Measurements from ENCODE around the gene NUCB1. TPM values are rescaled to one million over a fixed set of nuclear protein-coding genes. Genes with fewer than 3 reads are reported as not detected.
A peak's percentile ranks its signal among the peaks of the same experiment; 100 is the strongest.
"Not testable (repeated sequence)": the region's sequence is repeated elsewhere in the genome, so short reads cannot be mapped to it uniquely, and the experiment has no call there.

The NUCB1 gene
- total RNA-seq (2014; rRNA removed; shearing (Covaris generic)) = 199 and 224 TPM in 2 replicates

DNA sequence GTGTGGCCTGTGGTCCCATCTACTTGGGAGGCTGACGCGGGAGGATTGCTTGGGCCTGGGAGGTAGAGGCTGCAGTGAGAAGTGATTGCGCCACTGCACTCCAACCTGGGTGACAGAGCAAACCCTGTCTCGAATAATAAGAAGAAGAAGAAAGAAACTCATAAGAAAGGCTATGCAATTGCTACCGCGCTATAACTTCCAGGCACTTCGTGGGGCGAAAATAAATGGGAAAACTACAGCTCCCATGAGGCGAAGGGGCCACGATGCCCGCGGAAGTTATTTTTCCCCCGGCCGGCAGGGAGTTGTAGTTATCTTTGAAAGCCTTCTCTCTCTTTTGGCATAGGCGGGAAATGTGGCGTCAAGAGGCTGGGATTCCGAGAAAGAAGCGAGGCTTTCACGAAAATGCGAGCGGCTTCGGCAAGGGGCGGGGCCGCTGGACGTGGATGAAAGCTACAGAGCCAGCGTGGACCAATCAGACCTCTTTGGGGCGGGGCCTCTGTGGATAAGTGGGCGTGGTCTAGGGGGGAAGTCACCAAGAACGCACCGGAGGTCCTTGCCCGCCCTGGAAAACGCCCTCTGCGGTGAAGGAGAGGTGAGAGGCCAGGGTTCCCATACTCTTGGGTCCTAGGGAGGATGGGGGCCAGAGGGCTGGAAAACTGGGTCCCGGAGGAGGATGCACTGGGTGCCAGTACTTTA is at the start of gene NUCB1:
Gene NUCB1 (plus strand): TSS at position 532 of the 696 bp plus-strand sequence. CDS start 485 bp downstream, outside the sequence.
- DNase-seq (ENCODE audit: low spot score) = peak; percentile 99

GRCh38 chr19:48852292-48852691 is 47.8 kb upstream of the NUCB1 start:
- DNase-seq (ENCODE audit: low spot score) = no peak

DNA sequence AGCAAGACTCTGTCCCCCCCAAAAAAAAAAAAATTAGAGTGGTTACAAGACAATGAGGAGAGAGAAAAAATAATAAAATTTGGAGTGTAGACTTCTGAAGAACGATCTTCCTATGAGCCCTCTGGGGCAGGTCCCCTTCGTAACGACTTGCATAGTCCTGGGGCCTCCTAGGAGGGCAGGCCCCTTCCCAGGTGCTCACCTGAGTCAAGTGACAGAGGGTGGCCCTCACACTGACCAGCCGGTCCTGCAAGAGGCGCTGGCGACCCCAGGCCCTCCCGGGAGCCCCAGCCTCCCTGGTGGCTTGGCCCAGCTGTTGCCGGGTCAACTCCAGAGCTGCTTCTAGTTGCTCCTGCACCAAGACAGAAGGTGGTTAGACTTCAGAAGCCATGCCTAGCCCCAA is 46.6 kb upstream of the NUCB1 start:
- no peak for DNase-seq (ENCODE audit: low spot score)

- DNase-seq (ENCODE audit: low spot score) = no peak
Measured at GRCh38 chr19:48854103-48854502, 46.0 kb upstream of the NUCB1 start.

- DNase-seq (ENCODE audit: low spot score) = no peak
Measured at GRCh38 chr19:48856921-48857320, 43.2 kb upstream of the NUCB1 start.

GRCh38 chr19:48858984-48859710 is 41.0 kb upstream of the NUCB1 start:
- DNase-seq (ENCODE audit: low spot score) = no peak

DNA sequence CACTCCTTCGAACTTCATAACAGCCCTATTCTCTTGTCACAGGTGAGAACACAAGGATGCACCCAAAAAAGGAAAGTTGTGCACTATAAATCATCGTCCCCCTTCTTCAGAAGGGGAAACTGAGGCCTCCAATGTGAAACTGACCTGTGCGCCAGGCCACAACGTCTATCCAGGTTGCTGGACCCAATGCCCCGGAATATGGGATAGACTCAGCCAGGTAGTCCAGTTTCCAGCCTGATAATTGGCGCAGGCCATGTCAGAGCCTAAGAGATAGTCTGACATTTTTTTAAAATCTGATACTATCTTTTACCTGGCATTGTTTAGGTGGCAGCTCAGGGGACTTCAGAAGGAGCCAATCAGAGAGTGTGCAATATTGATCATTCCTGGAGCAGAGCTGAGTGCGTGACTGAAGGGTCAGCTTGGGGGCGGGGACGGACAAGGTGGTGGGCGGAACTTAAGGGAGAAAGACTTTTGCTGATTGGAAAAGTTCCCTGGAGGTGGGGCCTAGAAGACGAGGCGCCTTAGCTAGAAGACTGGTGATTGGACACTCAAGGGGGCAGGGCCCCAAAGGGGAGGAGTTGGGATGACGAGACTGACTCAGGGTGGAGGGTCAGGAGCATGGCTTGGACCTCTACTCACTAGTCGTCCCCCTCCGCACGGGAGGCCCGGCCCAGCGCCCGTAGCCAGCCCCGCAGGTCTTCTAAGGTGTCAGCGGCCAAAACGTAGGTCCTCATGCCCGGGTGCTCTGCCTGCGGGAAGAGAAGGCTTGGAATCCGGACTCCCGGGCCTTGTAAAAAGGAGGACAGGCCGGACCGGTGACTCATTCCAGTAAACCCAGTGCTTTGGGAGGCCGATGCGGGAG is 40.2 kb upstream of the NUCB1 start:
- DNase-seq (ENCODE audit: low spot score) = no peak

DNA sequence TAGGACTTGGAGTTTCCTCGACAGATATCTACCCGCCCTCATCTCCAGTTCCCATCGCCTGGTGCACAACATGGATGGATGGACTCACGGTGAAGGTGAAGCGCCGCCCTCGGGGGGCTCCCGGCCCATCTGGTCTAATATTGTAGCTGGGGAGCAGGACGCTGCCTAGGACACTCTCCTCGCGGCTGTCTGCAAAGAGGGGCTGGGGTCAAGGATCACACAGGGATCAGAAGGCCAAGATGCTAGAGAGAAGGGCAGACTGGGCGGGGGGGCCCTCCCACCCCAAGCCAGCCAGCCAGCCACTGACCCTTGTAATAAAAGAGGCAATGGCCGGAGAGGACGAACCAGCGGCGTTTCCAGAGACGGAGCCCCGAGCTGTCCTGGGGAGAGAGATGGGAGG is 38.8 kb upstream of the NUCB1 start:
- DNase-seq (ENCODE audit: low spot score) = no peak

- DNase-seq (ENCODE audit: low spot score) = no peak
Measured at GRCh38 chr19:48862827-48863226, 37.3 kb upstream of the NUCB1 start.

DNA sequence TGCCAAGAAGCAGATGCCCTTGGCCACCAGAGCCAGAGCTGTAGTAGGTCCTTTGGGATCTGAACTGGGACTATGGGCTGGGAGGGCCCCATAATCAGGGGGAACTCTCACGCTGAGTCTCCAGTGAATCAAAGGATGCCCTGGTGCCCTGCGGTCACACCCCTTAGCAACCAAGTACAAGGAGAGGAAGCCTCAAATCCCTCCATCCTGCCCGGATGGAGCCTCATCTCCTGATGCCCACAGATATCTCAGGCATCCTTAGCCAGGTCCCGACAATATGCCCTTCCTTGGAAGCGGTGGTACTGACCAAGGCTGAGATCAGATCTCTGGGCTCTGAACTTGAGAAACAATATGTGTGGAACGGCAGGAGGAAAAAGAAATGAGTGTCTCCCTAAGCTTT is 33.4 kb upstream of the NUCB1 start:
- no peak for DNase-seq (ENCODE audit: low spot score)

- no peak for DNase-seq (ENCODE audit: low spot score)
Measured at GRCh38 chr19:48867123-48867745, 32.9 kb upstream of the NUCB1 start.

DNA sequence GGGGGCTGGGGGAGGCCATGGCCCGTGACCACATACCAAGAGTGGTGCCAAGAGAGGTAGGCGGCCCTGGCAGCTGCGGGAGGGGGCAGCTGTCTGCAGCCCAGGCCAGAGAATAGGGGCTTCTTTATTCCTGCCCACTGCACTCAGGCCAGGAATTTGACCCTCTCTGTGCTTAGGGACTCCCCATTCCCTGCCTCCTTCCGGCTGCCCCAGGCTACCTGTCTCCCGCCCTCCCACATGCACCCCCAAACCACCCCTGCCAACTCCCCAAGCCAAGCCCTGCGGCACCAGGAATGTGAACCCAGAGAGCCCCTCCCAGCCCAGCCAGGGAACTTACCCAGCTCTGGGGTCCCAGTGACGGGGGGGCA is 32.4 kb upstream of the NUCB1 start:
- no peak for DNase-seq (ENCODE audit: low spot score)

GRCh38 chr19:48868114-48868886 is 31.8 kb upstream of the NUCB1 start, which contains the start of gene PLEKHA4:
Gene PLEKHA4, minus strand, starts transcription at chr19:48868617. Its CDS starts 997 bp downstream, at chr19:48867620.
- DNase-seq (ENCODE audit: low spot score) = peak; percentile 59

DNA sequence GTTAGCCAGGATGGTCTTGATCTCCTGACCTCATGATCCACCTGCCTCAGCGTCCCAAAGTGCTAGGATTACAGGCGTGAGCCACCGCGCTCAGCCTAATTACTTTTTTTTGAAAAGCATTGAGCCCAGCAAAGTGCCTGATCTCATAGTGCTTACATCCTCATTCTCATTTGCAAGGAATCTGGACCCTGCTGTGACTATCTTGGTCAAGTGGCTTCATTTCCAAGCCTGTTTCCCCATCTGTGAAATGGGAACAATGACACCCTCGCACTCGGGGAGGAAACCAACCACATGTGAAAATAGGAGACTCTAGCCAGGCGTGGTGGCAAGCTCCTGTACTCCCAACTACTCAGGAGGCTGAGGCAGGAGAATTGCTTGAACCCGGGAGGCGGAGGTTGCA is 30.1 kb upstream of the NUCB1 start:
- no peak for DNase-seq (ENCODE audit: low spot score)

DNA sequence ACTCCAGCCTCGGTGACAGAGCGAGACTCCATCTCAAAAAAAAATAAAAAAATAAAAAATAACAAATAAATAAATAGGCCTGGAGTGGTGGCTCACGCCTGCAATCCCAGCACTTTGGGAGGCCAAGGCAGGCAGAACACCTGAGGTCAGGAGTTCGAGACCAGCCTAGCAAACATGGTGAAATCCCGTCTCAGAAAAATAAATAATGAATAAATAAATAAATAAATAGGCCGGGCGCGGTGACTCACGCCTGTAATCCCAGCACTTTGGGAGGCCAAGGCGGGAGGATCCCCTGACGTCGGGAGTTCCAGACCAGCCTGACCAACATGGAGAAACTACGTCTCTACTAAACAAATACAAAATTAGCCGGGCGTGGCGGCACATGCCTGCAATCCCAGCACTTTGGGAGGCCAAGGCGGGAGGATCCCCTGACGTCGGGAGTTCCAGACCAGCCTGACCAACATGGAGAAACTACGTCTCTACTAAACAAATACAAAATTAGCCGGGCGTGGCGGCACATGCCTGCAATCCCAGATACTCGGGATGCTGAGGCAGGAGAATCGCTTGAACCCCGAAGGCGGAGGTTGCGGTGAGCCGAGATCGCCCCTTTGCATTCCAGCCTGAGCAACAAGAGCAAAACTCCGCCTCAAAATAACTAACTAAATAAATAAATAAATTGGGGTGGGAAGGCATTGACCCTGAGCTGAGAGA is 28.5 kb upstream of the NUCB1 start:
- not testable (repeated sequence) for DNase-seq (ENCODE audit: low spot score)

GRCh38 chr19:48872182-48872883 is 27.8 kb upstream of the NUCB1 start, which contains the start of gene PPP1R15A:
Gene PPP1R15A, plus strand, starts transcription at chr19:48872421. Its CDS starts 813 bp downstream, at chr19:48873234.
- peak; percentile 98 for DNase-seq (ENCODE audit: low spot score)

- peak; percentile 97 for DNase-seq (ENCODE audit: low spot score)
Measured at GRCh38 chr19:48872884-48873475, 27.1 kb upstream of the NUCB1 start.

- no peak for DNase-seq (ENCODE audit: low spot score)
Measured at GRCh38 chr19:48873476-48874302, 26.4 kb upstream of the NUCB1 start.

Data from H4 (cell line).